Caco-2 (cell line): Measurements from ENCODE around the gene PTTG1IP. TPM values are rescaled to one million over a fixed set of nuclear protein-coding genes. Genes with fewer than 3 reads are reported as not detected.
"Not testable (repeated sequence)": the region's sequence is repeated elsewhere in the genome, so short reads cannot be mapped to it uniquely, and the experiment has no call there.

Experiments used
- BruUV-seq: library from RNA; stranded (reverse); fragments of 400-500 nt; replicated peaks from 2 replicates; lab custom pipeline; 2021; lab: Mats Ljungman, UMichigan
- CTCF ChIA-PET: fragments of 300-600 bp; sonication (Branson Sonifier 250); formaldehyde crosslinking; loops from one replicate; lab custom pipeline; 2022; ENCODE audit warnings: antibody characterized with exemption; lab: Charles Lee
- POLR2A ChIA-PET: fragments of 300-600 bp; sonication (Branson Sonifier 250); formaldehyde crosslinking; loops from one replicate; lab custom pipeline; 2022; ENCODE audit warnings: antibody characterized with exemption; lab: Charles Lee
- DNase-seq, 2 experiments: peaks; one replicate each; pipeline versions ENCODE4 v3.0.0 to v3.0.0-alpha.2; 2020 to 2022
- H3K27me3 ChIP-seq: replicated peaks from 2 replicates; pipeline ENCODE4 v1.6.0; 2011; ENCODE audit warnings: low read length; ENCODE audit not compliant: control insufficient read depth, insufficient read depth
- H3K36me3 ChIP-seq: 2 replicates; pipeline ENCODE4 v1.5.1; 2011; ENCODE audit warnings: low read length; ENCODE audit not compliant: control insufficient read depth, insufficient read depth
- H3K4me1 ChIP-seq: fragments of 250-450 bp; sonication (Bioruptor Pico); 2 replicates; pipeline ENCODE4 v1.5.1; 2020; ENCODE audit warnings: mild to moderate bottlenecking
- H3K4me3 ChIP-seq: 2 replicates; pipeline ENCODE4 v1.5.1; 2011; ENCODE audit warnings: low read depth, mild to moderate bottlenecking, control low read depth, low read length
- H3K9me3 ChIP-seq: fragments of 250-450 bp; sonication (Bioruptor Pico); 2 replicates; pipeline ENCODE4 v1.5.1; 2020; ENCODE audit warnings: mild to moderate bottlenecking, moderate library complexity
- H3K27ac Mint-ChIP-seq: one replicate; pipeline ENCODE4 v1.8.0; 2022; ENCODE audit warnings: mixed read lengths; ENCODE audit not compliant: unreplicated experiment
- H3K27me3 Mint-ChIP-seq: one replicate; pipeline ENCODE4 v1.8.0; 2022; ENCODE audit warnings: mixed read lengths; ENCODE audit not compliant: insufficient read depth, unreplicated experiment
- H3K36me3 Mint-ChIP-seq: one replicate; pipeline ENCODE4 v1.8.0; 2022; ENCODE audit warnings: mild to moderate bottlenecking, mixed read lengths; ENCODE audit not compliant: insufficient read depth, unreplicated experiment
- H3K4me1 Mint-ChIP-seq: one replicate; pipeline ENCODE4 v1.8.0; 2022; ENCODE audit warnings: low read depth, mixed read lengths; ENCODE audit not compliant: unreplicated experiment
- H3K4me3 Mint-ChIP-seq: one replicate; pipeline ENCODE4 v1.8.0; 2022; ENCODE audit warnings: mild to moderate bottlenecking, moderate library complexity, mixed read lengths; ENCODE audit not compliant: unreplicated experiment
- H3K9me3 Mint-ChIP-seq: one replicate; pipeline ENCODE4 v1.8.0; 2022; ENCODE audit warnings: mixed read lengths; ENCODE audit not compliant: unreplicated experiment
- intact Hi-C: fragments of 100-400 bp; cut with micrococcal nuclease; formaldehyde crosslinking; loops from one replicate; pipeline ENCODE4 v1.10.0; 2022; ENCODE audit not compliant: unreplicated experiment
- total RNA-seq: library from RNA; stranded (reverse); gene quantifications from 2 replicates; pipeline ENCODE4 v1.2.3, GENCODE V29; 2022
- TF ChIP-seq, protein P1 (sequence below), 2 experiments: fragments of 200-600 bp in 1 of 2; IDR thresholded peaks; 1 replicate in 1 of 2; 2 replicates in 1 of 2; pipeline versions ENCODE4 v1.5.1 to v1.8.0; 2011 to 2022; ENCODE audit warnings: antibody characterized with exemption in 1 of 2, control low read depth in 1 of 2, inconsistent platforms in 1 of 2, low read depth in 1 of 2, low read length in 1 of 2, mild to moderate bottlenecking in 1 of 2, moderate library complexity in 1 of 2; ENCODE audit not compliant: insufficient read depth in 1 of 2, severe bottlenecking in 1 of 2, unreplicated experiment in 1 of 2

Gene PTTG1IP
- total RNA-seq, 1 experiment from 2014 or later = 296 TPM

DNA sequence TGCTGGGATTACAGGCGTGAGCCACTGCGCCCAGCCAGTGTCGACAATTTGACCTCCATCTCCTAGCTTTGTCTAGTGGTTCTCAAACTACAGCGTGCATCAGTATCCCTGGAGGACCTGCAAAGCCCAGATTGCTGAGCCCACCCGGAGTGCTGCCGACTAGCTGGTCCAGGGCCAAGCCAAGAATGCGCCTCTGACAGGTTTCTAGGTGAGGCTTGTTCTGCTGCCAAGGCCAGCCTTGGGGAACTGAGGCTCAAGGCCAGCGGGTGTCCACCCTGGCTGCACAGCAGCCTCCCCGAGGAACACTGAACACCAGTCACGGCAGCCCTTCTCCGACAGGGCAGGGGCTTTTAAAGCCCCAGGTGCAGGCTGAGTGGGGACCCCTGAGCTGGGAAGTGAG, 9.8 kb upstream of the PTTG1IP start:
- no peaks in the 10 kb centered on the region for H3K36me3 Mint-ChIP-seq
- H3K27ac Mint-ChIP-seq = peak overlapping the region; percentile 62
- no peaks in the 10 kb centered on the region for H3K9me3 Mint-ChIP-seq
- ChIA-PET POLR2A (no interaction called here), CTCF (interaction anchor here (0.6 kb wide), 1 partner anchor 250 kb away, joined by 7 read pairs; no protein-coding TSS in a partner anchor)
- Histone ChIP-seq H3K4me3 (no peak overlapping the region), H3K27me3 (no peaks in the 10 kb centered on the region), H3K36me3 (no peaks in the 10 kb centered on the region), H3K4me1 (peaks cover 14% of the 10 kb centered on the region), H3K9me3 (no peaks in the 10 kb centered on the region)
- TF ChIP-seq, protein P1, sequence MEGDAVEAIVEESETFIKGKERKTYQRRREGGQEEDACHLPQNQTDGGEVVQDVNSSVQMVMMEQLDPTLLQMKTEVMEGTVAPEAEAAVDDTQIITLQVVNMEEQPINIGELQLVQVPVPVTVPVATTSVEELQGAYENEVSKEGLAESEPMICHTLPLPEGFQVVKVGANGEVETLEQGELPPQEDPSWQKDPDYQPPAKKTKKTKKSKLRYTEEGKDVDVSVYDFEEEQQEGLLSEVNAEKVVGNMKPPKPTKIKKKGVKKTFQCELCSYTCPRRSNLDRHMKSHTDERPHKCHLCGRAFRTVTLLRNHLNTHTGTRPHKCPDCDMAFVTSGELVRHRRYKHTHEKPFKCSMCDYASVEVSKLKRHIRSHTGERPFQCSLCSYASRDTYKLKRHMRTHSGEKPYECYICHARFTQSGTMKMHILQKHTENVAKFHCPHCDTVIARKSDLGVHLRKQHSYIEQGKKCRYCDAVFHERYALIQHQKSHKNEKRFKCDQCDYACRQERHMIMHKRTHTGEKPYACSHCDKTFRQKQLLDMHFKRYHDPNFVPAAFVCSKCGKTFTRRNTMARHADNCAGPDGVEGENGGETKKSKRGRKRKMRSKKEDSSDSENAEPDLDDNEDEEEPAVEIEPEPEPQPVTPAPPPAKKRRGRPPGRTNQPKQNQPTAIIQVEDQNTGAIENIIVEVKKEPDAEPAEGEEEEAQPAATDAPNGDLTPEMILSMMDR (IDR thresholded peaks at IDR 0.05; ENCODE audit: insufficient read depth in 1 of 2, low read depth in 1 of 2, low read length in 1 of 2, severe bottlenecking in 1 of 2, unreplicated experiment in 1 of 2) = no peak
- BruUV-seq = no TSS peak
- no peaks in the 10 kb centered on the region for H3K27me3 Mint-ChIP-seq
- no peak overlapping the region for H3K4me3 Mint-ChIP-seq
- no peak for DNase-seq
- intact Hi-C loops = no loop called here
- peaks cover 17% of the 10 kb centered on the region for H3K4me1 Mint-ChIP-seq

DNA sequence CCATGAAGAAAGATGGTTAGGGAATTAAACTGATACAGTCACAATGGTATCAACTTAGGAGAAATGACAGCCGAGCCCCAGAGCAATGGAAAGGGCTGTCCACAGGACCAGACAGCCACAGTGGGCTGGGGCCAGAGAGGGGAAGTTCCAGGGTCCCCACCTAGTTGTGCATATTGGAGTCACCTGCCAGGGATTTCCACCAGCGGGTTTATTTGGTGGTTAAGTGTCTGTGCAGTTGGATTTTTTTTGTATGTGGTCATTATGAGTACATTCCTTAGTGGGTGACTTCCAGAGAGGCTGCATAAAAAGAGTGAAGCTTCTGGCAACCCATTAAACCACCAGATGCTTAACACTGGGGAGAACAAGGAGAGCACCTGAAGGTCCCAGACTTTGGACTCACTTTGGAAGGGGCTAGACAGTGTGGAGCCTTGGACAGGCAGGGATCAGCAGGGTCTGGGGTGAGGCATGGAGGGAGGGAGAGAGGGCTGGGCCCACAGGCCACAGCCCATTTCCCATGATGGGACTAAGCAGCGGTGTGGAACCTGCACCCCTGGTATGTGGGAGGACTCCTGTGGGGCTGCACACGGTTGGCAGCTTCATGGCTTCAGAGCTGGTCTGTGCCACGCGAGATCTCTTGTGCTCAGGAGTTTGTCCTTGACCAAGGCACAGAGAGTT, 7.8 kb upstream of the PTTG1IP start:
- Histone ChIP-seq H3K9me3 (no peaks in the 10 kb centered on the region), H3K27me3 (no peaks in the 10 kb centered on the region), H3K4me3 (no peak overlapping the region), H3K4me1 (peaks cover 14% of the 10 kb centered on the region), H3K36me3 (no peaks in the 10 kb centered on the region)
- peaks cover 17% of the 10 kb centered on the region for H3K4me1 Mint-ChIP-seq
- TF ChIP-seq, protein P1 (IDR thresholded peaks at IDR 0.05; ENCODE audit: insufficient read depth in 1 of 2, low read depth in 1 of 2, low read length in 1 of 2, severe bottlenecking in 1 of 2, unreplicated experiment in 1 of 2) = no peak
- no peaks in the 10 kb centered on the region for H3K9me3 Mint-ChIP-seq
- no peaks in the 10 kb centered on the region for H3K36me3 Mint-ChIP-seq
- H3K27me3 Mint-ChIP-seq = no peaks in the 10 kb centered on the region
- H3K4me3 Mint-ChIP-seq = no peak overlapping the region
- DNase-seq = no peak
- BruUV-seq = no TSS peak
- POLR2A ChIA-PET = no interaction called here
- intact Hi-C loops = no loop called here
- H3K27ac Mint-ChIP-seq = peak overlapping the region; percentile 57
- CTCF ChIA-PET = no interaction called here

DNA sequence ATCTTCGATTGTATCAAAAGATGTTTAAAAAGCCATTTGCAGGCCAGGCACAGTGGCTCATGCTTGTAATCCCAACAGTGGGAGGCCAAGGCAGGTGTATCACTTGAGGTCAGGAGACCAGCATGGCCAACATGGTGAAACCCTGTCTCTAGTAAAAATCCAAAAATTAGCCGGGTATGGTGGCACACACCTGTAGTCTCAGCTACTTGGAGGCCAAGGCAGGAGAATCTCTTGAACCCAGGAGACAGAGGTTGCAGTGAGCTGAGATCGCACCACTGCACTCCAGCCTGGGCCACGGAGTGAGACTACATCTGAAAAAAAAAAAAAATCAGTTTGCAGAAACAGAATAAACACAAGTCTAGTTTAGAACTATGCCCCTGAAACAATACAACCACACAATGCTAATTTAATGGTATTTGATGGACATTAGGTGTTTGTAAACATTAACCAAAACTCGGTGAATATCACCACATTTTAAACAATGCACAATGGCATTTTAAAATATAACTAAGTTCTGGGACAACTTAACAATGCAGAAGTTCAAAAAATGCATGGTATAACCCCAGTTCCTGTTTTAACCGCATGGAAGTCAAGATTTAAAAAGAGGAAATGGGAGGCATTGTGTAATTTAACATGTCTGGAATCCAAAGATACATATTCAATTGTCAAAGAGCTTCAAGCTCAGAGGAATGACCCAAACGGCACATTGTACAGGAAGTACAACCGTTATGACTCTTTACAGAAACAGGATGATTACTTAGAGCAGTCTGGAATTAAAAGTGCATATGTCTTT, 7.1 kb upstream of the PTTG1IP start:
- H3K27me3 ChIP-seq = no peaks in the 10 kb centered on the region
- no peaks in the 10 kb centered on the region for H3K36me3 Mint-ChIP-seq
- POLR2A ChIA-PET = no interaction called here
- TF ChIP-seq, protein P1 (IDR thresholded peaks at IDR 0.05; ENCODE audit: insufficient read depth in 1 of 2, low read depth in 1 of 2, low read length in 1 of 2, severe bottlenecking in 1 of 2, unreplicated experiment in 1 of 2) = no peak
- no peaks in the 10 kb centered on the region for H3K36me3 ChIP-seq
- H3K27me3 Mint-ChIP-seq = no peaks in the 10 kb centered on the region
- no peaks in the 10 kb centered on the region for H3K9me3 Mint-ChIP-seq
- DNase-seq = no peak
- H3K27ac Mint-ChIP-seq = no peak overlapping the region
- intact Hi-C loops = no loop called here
- no TSS peak for BruUV-seq
- H3K9me3 ChIP-seq = no peaks in the 10 kb centered on the region
- peaks cover 15% of the 10 kb centered on the region for H3K4me1 ChIP-seq
- no peak overlapping the region for H3K4me3 Mint-ChIP-seq
- H3K4me1 Mint-ChIP-seq = peaks cover 22% of the 10 kb centered on the region
- CTCF ChIA-PET = no interaction called here
- H3K4me3 ChIP-seq = no peak overlapping the region

DNA sequence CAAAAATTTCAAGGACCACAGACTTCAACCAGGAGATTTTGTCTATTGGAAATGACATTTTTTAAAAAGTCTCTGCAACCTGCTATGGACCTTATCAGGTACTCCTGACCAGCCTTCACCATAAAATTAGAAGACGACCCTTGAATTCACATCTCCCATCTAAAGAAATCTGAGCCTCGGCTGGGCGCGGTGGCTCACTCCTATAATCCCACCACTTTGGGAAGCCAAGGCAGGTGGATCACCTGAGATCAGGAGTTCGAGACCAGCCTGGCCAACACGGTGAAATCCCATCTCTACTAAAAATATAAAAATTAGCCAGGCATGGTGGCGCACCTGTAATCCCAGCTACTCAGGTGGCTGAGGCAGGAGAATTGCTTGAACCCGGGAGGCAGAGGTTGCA, 5.7 kb upstream of the PTTG1IP start:
- H3K27me3 ChIP-seq, H3K36me3 Mint-ChIP-seq, DNase-seq, H3K27ac Mint-ChIP-seq, H3K4me3 Mint-ChIP-seq, H3K36me3 ChIP-seq, H3K9me3 Mint-ChIP-seq, H3K9me3 ChIP-seq, BruUV-seq, POLR2A ChIA-PET, H3K4me3 ChIP-seq, H3K27me3 Mint-ChIP-seq: not testable (repeated sequence)
- H3K4me1 ChIP-seq = peaks cover 22% of the 10 kb centered on the region
- CTCF ChIA-PET = interaction anchor here (0.6 kb wide), 1 partner anchor 53 kb away, joined by 3 read pairs; no protein-coding TSS in a partner anchor
- intact Hi-C loops = loop anchor here (10.0 kb wide), 1 partner anchor 544 kb away; the partner anchor contains the start of gene CFAP410
- peaks cover 24% of the 10 kb centered on the region for H3K4me1 Mint-ChIP-seq
